GM19043 (cell line): ENCODE results near the gene THAP4.

Experiments used
- ATAC-seq: cut with Tn5 transposase; IDR thresholded peaks from one replicate; pipeline ENCODE4 v1.9.1; 2021; ENCODE audit warnings: low read depth; ENCODE audit not compliant: unreplicated experiment

Gene THAP4

GRCh38 chr2:241615522-241616052 lies 21.4 kb downstream of the THAP4 start:
- ATAC-seq: no peak

- no peak for ATAC-seq
Measured at GRCh38 chr2:241615041-241615440, 21.9 kb downstream of the THAP4 start.

- no peak for ATAC-seq
Measured at GRCh38 chr2:241613017-241613780, 23.8 kb downstream of the THAP4 start.

GRCh38 chr2:241612156-241613016 lies 24.6 kb downstream of the THAP4 start:
- ATAC-seq: no peak

- ATAC-seq: no peak
Measured at GRCh38 chr2:241611062-241611461, 25.9 kb downstream of the THAP4 start.

GRCh38 chr2:241609859-241610793 lies 26.8 kb downstream of the THAP4 start:
- ATAC-seq: peak; percentile 96

GRCh38 chr2:241608881-241609280 lies 28.1 kb downstream of the THAP4 start:
- no peak for ATAC-seq

GRCh38 chr2:241607162-241607885 lies 29.6 kb downstream of the THAP4 start:
- ATAC-seq: no peak

GRCh38 chr2:241606186-241606585 lies 30.8 kb downstream of the THAP4 start:
- no peak for ATAC-seq

GRCh38 chr2:241603686-241604085 lies 33.3 kb downstream of the THAP4 start:
- no peak for ATAC-seq

GRCh38 chr2:241602720-241603119 lies 34.2 kb downstream of the THAP4 start:
- no peak for ATAC-seq

- no peak for ATAC-seq
Measured at GRCh38 chr2:241601841-241602240, 35.1 kb downstream of the THAP4 start.

GRCh38 chr2:241599615-241600014 lies 37.3 kb downstream of the THAP4 start:
- ATAC-seq: no peak

- no peak for ATAC-seq
Measured at GRCh38 chr2:241598487-241598886, 38.5 kb downstream of the THAP4 start.

GRCh38 chr2:241598061-241598460 lies 38.9 kb downstream of the THAP4 start:
- ATAC-seq: no peak

- no peak for ATAC-seq
Measured at GRCh38 chr2:241597561-241597960, 39.4 kb downstream of the THAP4 start.

- ATAC-seq: no peak
Measured at GRCh38 chr2:241595600-241596140, 41.3 kb downstream of the THAP4 start.

GRCh38 chr2:241593271-241593670 lies 43.7 kb downstream of the THAP4 start:
- no peak for ATAC-seq

GRCh38 chr2:241592126-241592845 lies 44.7 kb downstream of the THAP4 start:
- no peak for ATAC-seq
